Mesendoderm (in vitro differentiated cells): ENCODE data around the gene CROCC2.

Experiments
- DNase-seq: peaks from one replicate; pipeline ENCODE4 v3.0.0; 2013
- H2AK5ac ChIP-seq: 2 replicates; pipeline ENCODE4 v1.6.1; 2013; ENCODE audit warnings: low read length, inconsistent platforms
- H2BK120ac ChIP-seq: 2 replicates; pipeline ENCODE4 v1.6.1; 2013; ENCODE audit warnings: low read depth, mild to moderate bottlenecking, low read length, moderate library complexity, mixed read lengths
- H2BK15ac ChIP-seq: replicated peaks from 2 replicates; pipeline ENCODE4 v1.6.1; 2013; ENCODE audit warnings: low read depth, mild to moderate bottlenecking, moderate library complexity
- H2BK5ac ChIP-seq: 2 replicates; pipeline ENCODE4 v1.6.1; 2013; ENCODE audit warnings: low read length, inconsistent platforms
- H3K18ac ChIP-seq: 2 replicates; pipeline ENCODE4 v1.6.1; 2013; ENCODE audit warnings: mild to moderate bottlenecking, low read length, mixed read lengths
- H3K23ac ChIP-seq: one replicate; pipeline ENCODE4 v1.6.1; 2013; ENCODE audit warnings: low read length
- H3K27ac ChIP-seq: 2 replicates; pipeline ENCODE4 v1.5.1; 2013; ENCODE audit warnings: low read depth, mild to moderate bottlenecking, inconsistent platforms, low read length, moderate library complexity
- H3K27me3 ChIP-seq: 2 replicates; pipeline ENCODE4 v1.6.1; 2013; ENCODE audit warnings: low read length, control low read depth, mild to moderate bottlenecking, inconsistent platforms; ENCODE audit not compliant: insufficient read depth, poor library complexity
- H3K36me3 ChIP-seq: 2 replicates; pipeline ENCODE4 v1.6.1; 2013; ENCODE audit warnings: low read length, inconsistent platforms; ENCODE audit not compliant: control insufficient read depth, insufficient read depth
- H3K4ac ChIP-seq: one replicate; pipeline ENCODE4 v1.6.1; 2013; ENCODE audit warnings: low read depth, mild to moderate bottlenecking, low read length, moderate library complexity
- H3K4me1 ChIP-seq: 2 replicates; pipeline ENCODE4 v1.6.1; 2013; ENCODE audit warnings: low read depth, low read length, inconsistent platforms; ENCODE audit not compliant: control insufficient read depth
- H3K4me2 ChIP-seq: 2 replicates; pipeline ENCODE4 v1.6.1; 2013; ENCODE audit warnings: low read length
- H3K4me3 ChIP-seq: 2 replicates; pipeline ENCODE4 v1.5.1; 2013; ENCODE audit warnings: mild to moderate bottlenecking, low read length
- H3K56ac ChIP-seq: one replicate; pipeline ENCODE4 v1.6.1; 2013; ENCODE audit warnings: low read length
- H3K79me1 ChIP-seq: 2 replicates; pipeline ENCODE4 v1.6.1; 2013; ENCODE audit warnings: low read length, inconsistent platforms
- H3K79me2 ChIP-seq: 2 replicates; pipeline ENCODE4 v1.6.1; 2013; ENCODE audit warnings: mild to moderate bottlenecking, low read length; ENCODE audit not compliant: control insufficient read depth, insufficient read depth
- H3K9ac ChIP-seq: 2 replicates; pipeline ENCODE4 v1.6.1; 2013; ENCODE audit warnings: low read length, inconsistent platforms
- H4K5ac ChIP-seq: one replicate; pipeline ENCODE4 v1.6.1; 2013; ENCODE audit warnings: low read length
- H4K8ac ChIP-seq: one replicate; pipeline ENCODE4 v1.6.1; 2013; ENCODE audit warnings: low read depth, mild to moderate bottlenecking, control low read depth, low read length, moderate library complexity
- WGBS: extraction: QIAGEN DNeasy Blood & Tissue Kit; methylation state at CpG from one replicate; pipeline ENCODE4 v1.1.7; 2013; ENCODE audit warnings: low lambda C conversion rate, missing lambda C conversion rate; ENCODE audit not compliant: insufficient coverage; ENCODE audit errors: extremely low coverage; 5-methylcytosine and 5-hydroxymethylcytosine counted together

Gene CROCC2

DNA sequence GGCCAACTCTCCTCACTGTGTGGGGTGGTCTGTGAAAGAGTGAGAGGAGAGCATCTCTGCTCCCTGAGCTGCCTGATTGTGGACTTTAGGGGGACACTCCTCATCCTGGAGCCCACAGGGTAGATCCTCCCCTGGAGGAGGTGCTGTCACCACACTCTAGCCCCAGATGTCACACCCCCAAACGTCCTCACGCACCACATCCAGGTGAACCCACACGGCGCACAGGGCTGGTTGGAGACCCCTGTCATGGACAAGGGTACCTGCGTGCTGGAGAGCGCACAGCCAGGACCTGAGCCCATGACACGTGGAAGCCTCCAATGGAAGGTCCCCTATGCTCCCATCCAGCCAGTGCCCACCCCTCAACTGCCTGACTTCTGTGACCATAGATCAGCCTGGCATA lies 27.0 kb upstream of the CROCC2 start:
- Histone ChIP-seq H3K79me1 (no peaks in the 10 kb centered on the region), H3K9ac (no peak overlapping the region), H4K8ac (no peak overlapping the region), H3K18ac (no peak overlapping the region), H3K56ac (no peak overlapping the region), H3K4me3 (no peak overlapping the region), H3K4me1 (no peaks in the 10 kb centered on the region), H3K4ac (no peak overlapping the region), H3K4me2 (no peak overlapping the region), H3K27me3 (no peaks in the 10 kb centered on the region), H3K23ac (no peak overlapping the region), H2BK120ac (no peak overlapping the region), H2AK5ac (no peak overlapping the region), H3K27ac (no peak overlapping the region), H4K5ac (no peak overlapping the region), H2BK15ac (no peak overlapping the region), H3K36me3 (no peaks in the 10 kb centered on the region), H3K79me2 (no peaks in the 10 kb centered on the region), H2BK5ac (no peak overlapping the region)
- no peak for DNase-seq
- WGBS = no CpG with 5 or more reads among the region's 7 CpGs

DNA sequence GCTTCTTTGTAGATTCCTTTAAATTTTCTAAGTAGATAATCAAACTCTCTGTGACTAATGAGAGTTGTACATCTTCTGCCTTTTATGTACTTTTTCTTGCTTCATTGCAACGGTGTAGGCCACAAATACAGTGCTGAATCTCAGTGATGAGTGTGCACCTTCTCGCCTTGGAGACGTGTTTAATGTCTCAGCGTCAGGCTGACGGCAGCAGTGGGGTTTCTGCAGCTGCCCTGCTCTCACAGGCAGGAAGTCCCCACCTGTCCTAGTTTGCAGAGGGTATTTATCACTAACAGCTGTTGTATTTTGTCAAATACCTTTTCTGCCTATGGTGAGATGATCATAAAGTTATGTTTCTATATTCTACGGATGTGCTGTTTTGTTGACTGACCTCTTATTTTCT lies 24.2 kb upstream of the CROCC2 start:
- no peak overlapping the region for H3K27ac ChIP-seq
- WGBS = no CpG with 5 or more reads among the region's 6 CpGs
- H2BK5ac ChIP-seq = no peak overlapping the region
- H3K79me1 ChIP-seq = no peaks in the 10 kb centered on the region
- H3K4me1 ChIP-seq = no peaks in the 10 kb centered on the region
- no peak overlapping the region for H4K5ac ChIP-seq
- no peak overlapping the region for H3K4me2 ChIP-seq
- DNase-seq = no peak
- H3K23ac ChIP-seq = no peak overlapping the region
- no peak overlapping the region for H3K4me3 ChIP-seq
- no peaks in the 10 kb centered on the region for H3K79me2 ChIP-seq
- H3K18ac ChIP-seq = no peak overlapping the region
- no peaks in the 10 kb centered on the region for H3K36me3 ChIP-seq
- H3K9ac ChIP-seq = no peak overlapping the region
- H2BK120ac ChIP-seq = no peak overlapping the region
- H2AK5ac ChIP-seq = no peak overlapping the region
- no peak overlapping the region for H3K56ac ChIP-seq
- H3K27me3 ChIP-seq = no peaks in the 10 kb centered on the region
- H2BK15ac ChIP-seq = no peak overlapping the region
- no peak overlapping the region for H4K8ac ChIP-seq
- H3K4ac ChIP-seq = no peak overlapping the region

DNA sequence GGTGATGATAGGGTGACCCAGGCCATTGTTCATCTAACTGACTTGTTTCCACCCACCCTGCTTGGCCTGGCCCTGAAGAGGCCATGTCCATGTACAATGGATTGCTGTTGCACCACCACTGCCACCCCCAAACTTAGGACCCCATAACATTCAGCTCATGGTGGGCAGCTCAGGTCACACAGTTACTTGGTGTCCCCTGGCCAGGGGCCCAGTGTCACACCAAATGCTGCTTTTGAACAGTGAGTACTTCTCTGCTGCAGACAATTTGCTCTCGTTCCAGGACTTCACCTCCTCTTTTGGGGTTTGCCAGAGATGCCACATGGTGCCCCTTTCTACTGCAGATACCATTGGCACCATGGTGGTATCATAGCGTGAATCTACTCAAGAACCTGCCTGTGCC lies 21.9 kb upstream of the CROCC2 start:
- H3K9ac ChIP-seq = no peak overlapping the region
- no peak overlapping the region for H3K27ac ChIP-seq
- H3K4ac ChIP-seq = no peak overlapping the region
- H3K56ac ChIP-seq = no peak overlapping the region
- no peak overlapping the region for H3K4me3 ChIP-seq
- no peak overlapping the region for H3K23ac ChIP-seq
- no peak overlapping the region for H3K4me2 ChIP-seq
- H2BK15ac ChIP-seq = no peak overlapping the region
- no peak overlapping the region for H2BK5ac ChIP-seq
- H3K79me1 ChIP-seq = no peaks in the 10 kb centered on the region
- H2BK120ac ChIP-seq = no peak overlapping the region
- no peaks in the 10 kb centered on the region for H3K79me2 ChIP-seq
- no peak overlapping the region for H4K5ac ChIP-seq
- H3K18ac ChIP-seq = no peak overlapping the region
- H4K8ac ChIP-seq = no peak overlapping the region
- no peaks in the 10 kb centered on the region for H3K4me1 ChIP-seq
- H2AK5ac ChIP-seq = no peak overlapping the region
- H3K27me3 ChIP-seq = no peaks in the 10 kb centered on the region
- no peaks in the 10 kb centered on the region for H3K36me3 ChIP-seq
- WGBS = no CpG with 5 or more reads among the region's 2 CpGs
- DNase-seq = no peak

DNA sequence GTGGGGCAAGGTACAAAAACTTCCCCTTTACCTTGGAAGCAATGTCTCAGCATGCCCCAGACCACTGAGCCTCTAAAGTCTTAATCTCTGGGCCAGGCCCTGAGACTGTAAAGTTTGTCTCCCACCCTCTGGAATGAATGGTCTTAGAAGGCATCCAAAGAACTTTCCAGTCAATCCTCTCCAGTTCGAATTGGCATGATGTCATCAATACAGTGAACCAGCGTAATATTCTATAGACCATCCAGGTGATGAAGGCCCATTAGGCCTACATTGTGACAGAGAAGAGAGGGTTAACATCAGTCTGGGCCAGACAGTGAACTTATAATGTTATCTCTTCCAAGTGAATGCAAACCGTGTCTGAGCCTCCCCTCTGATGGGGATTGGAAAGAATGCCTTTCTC lies 21.4 kb upstream of the CROCC2 start:
- H3K9ac ChIP-seq = no peak overlapping the region
- H3K4me2 ChIP-seq = no peak overlapping the region
- H2BK5ac ChIP-seq = no peak overlapping the region
- H2AK5ac ChIP-seq = no peak overlapping the region
- no peaks in the 10 kb centered on the region for H3K79me2 ChIP-seq
- no peaks in the 10 kb centered on the region for H3K27me3 ChIP-seq
- no peak overlapping the region for H3K18ac ChIP-seq
- H3K4me1 ChIP-seq = no peaks in the 10 kb centered on the region
- no peak overlapping the region for H3K4ac ChIP-seq
- H4K5ac ChIP-seq = no peak overlapping the region
- H3K27ac ChIP-seq = no peak overlapping the region
- H3K36me3 ChIP-seq = no peaks in the 10 kb centered on the region
- H4K8ac ChIP-seq = no peak overlapping the region
- H3K23ac ChIP-seq = no peak overlapping the region
- no peak overlapping the region for H3K4me3 ChIP-seq
- WGBS = no CpG with 5 or more reads among the region's 3 CpGs
- H2BK120ac ChIP-seq = no peak overlapping the region
- no peak for DNase-seq
- H3K56ac ChIP-seq = no peak overlapping the region
- H3K79me1 ChIP-seq = no peaks in the 10 kb centered on the region
- H2BK15ac ChIP-seq = no peak overlapping the region

DNA sequence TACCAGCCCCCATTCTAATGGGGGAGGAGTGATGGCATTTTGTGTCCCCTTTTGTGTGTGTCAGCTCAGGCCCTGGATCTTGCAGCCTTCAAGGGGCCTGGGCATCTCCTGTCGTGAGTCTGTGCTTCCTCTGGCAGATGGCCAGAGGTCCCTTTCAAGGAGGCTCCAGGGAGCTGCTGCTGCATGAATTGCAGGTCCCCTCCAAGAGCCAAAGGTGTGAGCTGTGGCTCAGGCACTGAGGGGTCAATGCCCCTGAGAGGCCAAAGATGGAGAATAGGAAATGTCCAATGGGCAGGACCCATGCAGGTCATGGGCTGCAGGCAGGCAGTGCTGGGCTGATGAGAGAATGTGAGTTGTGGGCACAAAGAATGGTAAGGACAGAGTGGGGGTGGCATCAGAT lies 20.6 kb upstream of the CROCC2 start:
- no peak overlapping the region for H3K56ac ChIP-seq
- H3K23ac ChIP-seq = no peak overlapping the region
- H2BK15ac ChIP-seq = no peak overlapping the region
- H3K79me2 ChIP-seq = no peaks in the 10 kb centered on the region
- no peak overlapping the region for H3K4ac ChIP-seq
- H2BK120ac ChIP-seq = no peak overlapping the region
- no peak for DNase-seq
- no peaks in the 10 kb centered on the region for H3K4me1 ChIP-seq
- no peak overlapping the region for H4K8ac ChIP-seq
- H3K36me3 ChIP-seq = no peaks in the 10 kb centered on the region
- no peak overlapping the region for H3K4me2 ChIP-seq
- no peak overlapping the region for H3K27ac ChIP-seq
- no peak overlapping the region for H3K18ac ChIP-seq
- no peak overlapping the region for H3K4me3 ChIP-seq
- H3K27me3 ChIP-seq = no peaks in the 10 kb centered on the region
- no peaks in the 10 kb centered on the region for H3K79me1 ChIP-seq
- no peak overlapping the region for H2BK5ac ChIP-seq
- WGBS = no CpG with 5 or more reads among the region's 1 CpG
- H4K5ac ChIP-seq = no peak overlapping the region
- no peak overlapping the region for H3K9ac ChIP-seq
- H2AK5ac ChIP-seq = no peak overlapping the region

DNA sequence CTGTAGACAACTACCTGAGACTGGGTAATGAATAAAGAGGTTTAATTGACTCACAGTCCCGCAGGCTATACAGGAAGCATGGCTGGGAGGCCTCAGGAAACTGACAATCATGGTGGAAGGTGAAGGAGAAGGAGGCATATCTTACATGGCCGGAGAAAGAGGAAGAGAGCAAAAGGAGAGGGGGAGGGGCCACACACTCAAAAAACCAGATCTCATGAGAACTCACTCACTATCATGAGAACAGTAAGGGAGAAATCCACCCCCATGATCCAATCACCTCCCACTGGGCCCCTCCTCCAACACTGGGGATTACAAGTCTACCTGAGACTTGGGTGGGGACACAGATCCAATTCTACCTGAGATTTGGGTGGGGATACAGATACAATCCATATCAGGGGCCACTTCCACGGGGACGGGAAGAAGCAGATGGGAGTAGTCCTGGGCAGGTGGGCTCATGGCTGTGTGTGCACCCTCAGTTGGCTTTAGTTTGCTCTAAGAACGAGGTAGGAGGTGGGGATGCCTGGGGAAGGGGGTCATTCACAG lies 20.0 kb upstream of the CROCC2 start:
- H3K4ac ChIP-seq = no peak overlapping the region
- H3K4me3 ChIP-seq = no peak overlapping the region
- no peaks in the 10 kb centered on the region for H3K27me3 ChIP-seq
- no peaks in the 10 kb centered on the region for H3K4me1 ChIP-seq
- no peak overlapping the region for H3K23ac ChIP-seq
- H4K5ac ChIP-seq = no peak overlapping the region
- H3K79me2 ChIP-seq = no peaks in the 10 kb centered on the region
- no peak overlapping the region for H3K18ac ChIP-seq
- no peak overlapping the region for H2BK5ac ChIP-seq
- H3K56ac ChIP-seq = no peak overlapping the region
- WGBS = no CpG with 5 or more reads among the region's 5 CpGs
- DNase-seq = no peak
- no peaks in the 10 kb centered on the region for H3K36me3 ChIP-seq
- H3K27ac ChIP-seq = no peak overlapping the region
- H3K9ac ChIP-seq = no peak overlapping the region
- no peak overlapping the region for H2AK5ac ChIP-seq
- no peaks in the 10 kb centered on the region for H3K79me1 ChIP-seq
- H3K4me2 ChIP-seq = no peak overlapping the region
- H2BK15ac ChIP-seq = no peak overlapping the region
- H2BK120ac ChIP-seq = no peak overlapping the region
- no peak overlapping the region for H4K8ac ChIP-seq
